Gastrocnemius medialis (tissue), 4 donors: Measurements from ENCODE around the gene SV2B.

Experiments
- CTCF ChIP-seq, 5 experiments: fragments of 450-650 bp in 3 of 5; fragments of 200-600 bp in 2 of 5; sonication (generic) in 2 of 5; IDR thresholded peaks in 4 of 5; conservative IDR thresholded peaks in 1 of 5; 1 replicate in 4 of 5; 2 replicates in 1 of 5; pipeline ENCODE4 v1.5.1; 2016 to 2019; ENCODE audit warnings: antibody characterized with exemption in 5 of 5, mild to moderate bottlenecking in 3 of 5, moderate library complexity in 3 of 5
- POLR2A ChIP-seq, 2 donors: fragments of 450-650 bp; IDR thresholded peaks; one replicate each; pipeline ENCODE4 v1.6.1; 2017; ENCODE audit warnings: antibody characterized with exemption in 2 of 2, mild to moderate bottlenecking in 2 of 2, moderate library complexity in 2 of 2

GRCh38 chr15:91304210-91304609, 204.2 kb downstream of the SV2B start:
- TF ChIP-seq CTCF (IDR thresholded peaks at IDR 0.05 in 4 of 5, conservative IDR thresholded peaks at IDR 0.05 in 1 of 5) (no peak), POLR2A (IDR thresholded peaks at IDR 0.05) (no peak)
